ENCODE results near the gene MTUS2.
A peak's percentile ranks its signal among the peaks of the same experiment; 100 is the strongest.

Gene MTUS2

GRCh38 chr13:29519921-29520320, 699.8 kb downstream of the MTUS2 start:
- no peak for TF ChIP-seq CTCF (IDR thresholded peaks at IDR 0.05; ENCODE audit: low read depth, low read length)
- no peak for DNase-seq (ENCODE audit: extremely low read depth, low read depth)

- TF ChIP-seq CTCF (IDR thresholded peaks at IDR 0.05; ENCODE audit: low read depth, low read length): no peak
- DNase-seq (ENCODE audit: extremely low read depth, low read depth): peak; percentile 67
Measured at GRCh38 chr13:29520671-29521070, 700.5 kb downstream of the MTUS2 start.

GRCh38 chr13:29521336-29521735, 701.2 kb downstream of the MTUS2 start:
- DNase-seq (ENCODE audit: extremely low read depth, low read depth): no peak
- no peak for TF ChIP-seq CTCF (IDR thresholded peaks at IDR 0.05; ENCODE audit: low read depth, low read length)

- DNase-seq (ENCODE audit: extremely low read depth, low read depth): peak; percentile 93
Measured at GRCh38 chr13:29522044-29522685, 702.0 kb downstream of the MTUS2 start.

GRCh38 chr13:29523199-29523961, 703.2 kb downstream of the MTUS2 start:
- DNase-seq (ENCODE audit: extremely low read depth, low read depth): no peak
- no peak for TF ChIP-seq CTCF (IDR thresholded peaks at IDR 0.05; ENCODE audit: low read depth, low read length)

More at GRCh38 chr13:29522044-29522685, 702.0 kb downstream of the MTUS2 start:
- TF ChIP-seq CTCF (IDR thresholded peaks at IDR 0.05; ENCODE audit: low read depth, low read length): no peak

- TF ChIP-seq CTCF (IDR thresholded peaks at IDR 0.05; ENCODE audit: low read depth, low read length): no peak
- DNase-seq (ENCODE audit: extremely low read depth, low read depth): no peak
Measured at GRCh38 chr13:29524176-29524575, 704.0 kb downstream of the MTUS2 start.

GRCh38 chr13:29524641-29525040, 704.5 kb downstream of the MTUS2 start:
- no peak for DNase-seq (ENCODE audit: extremely low read depth, low read depth)
- TF ChIP-seq CTCF (IDR thresholded peaks at IDR 0.05; ENCODE audit: low read depth, low read length): no peak

All from AG09319 (cell line).